ENCODE data around the gene GLIS1.

Gene GLIS1

DNA sequence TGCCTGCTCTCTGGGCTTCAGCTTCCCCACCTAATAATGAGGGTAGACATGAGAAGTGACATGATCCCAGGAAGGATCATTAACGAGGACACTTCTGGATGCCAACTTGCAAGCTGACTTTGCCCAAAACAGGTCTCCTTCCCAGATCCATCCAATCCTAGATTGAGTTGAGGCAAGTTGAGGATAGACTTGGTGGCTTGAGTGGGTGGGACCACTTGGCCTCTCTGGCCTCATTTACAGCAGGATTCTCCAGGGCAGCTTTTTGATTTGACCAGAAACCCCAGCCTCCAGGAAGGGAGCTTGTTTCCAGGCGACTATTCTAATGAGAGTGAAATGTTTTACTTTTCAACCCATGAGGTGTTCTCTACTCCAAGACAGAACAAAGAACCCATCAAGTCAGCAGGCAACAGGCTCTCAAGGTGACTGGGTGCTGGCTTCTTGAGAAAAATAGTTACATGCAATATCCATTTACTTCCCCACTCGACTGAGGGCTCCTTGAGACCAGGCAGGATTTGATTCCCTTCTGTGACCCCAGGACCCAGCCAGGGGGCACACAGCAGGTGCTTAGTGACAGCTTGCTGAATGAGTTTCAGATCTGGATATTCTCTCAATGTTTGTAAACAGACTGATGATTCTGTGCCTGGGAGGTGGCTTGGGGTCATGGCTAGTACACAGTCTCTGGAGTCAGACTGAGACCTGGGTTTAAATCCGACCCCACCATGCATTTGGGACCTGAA, 151.5 kb downstream of the GLIS1 start:
- no peak for DNase-seq (ENCODE audit: low spot score)
- no peak for TF ChIP-seq CTCF (IDR thresholded peaks at IDR 0.05; ENCODE audit: extremely low read depth, missing control alignments)

DNA sequence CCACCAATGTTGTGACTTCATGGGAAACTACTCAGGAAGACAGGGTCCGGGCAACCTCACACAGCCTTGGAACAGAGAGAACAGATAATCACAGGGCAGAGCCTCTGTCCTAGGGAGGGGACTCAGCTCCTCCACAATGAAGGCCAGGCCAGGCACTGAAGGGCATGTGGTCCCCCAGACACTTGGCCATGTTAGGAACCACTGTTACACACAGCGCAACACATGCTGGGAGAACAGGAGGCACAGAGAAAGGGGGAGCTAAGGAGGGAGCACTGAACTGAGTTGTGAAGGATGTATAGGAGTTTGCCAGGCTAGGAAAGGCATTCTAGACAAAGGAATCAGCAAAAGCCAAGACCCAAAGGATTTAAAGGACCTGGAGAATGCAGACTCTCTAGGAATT, 152.2 kb downstream of the GLIS1 start:
- DNase-seq (ENCODE audit: low spot score): no peak
- no peak for TF ChIP-seq CTCF (IDR thresholded peaks at IDR 0.05; ENCODE audit: extremely low read depth, missing control alignments)

DNA sequence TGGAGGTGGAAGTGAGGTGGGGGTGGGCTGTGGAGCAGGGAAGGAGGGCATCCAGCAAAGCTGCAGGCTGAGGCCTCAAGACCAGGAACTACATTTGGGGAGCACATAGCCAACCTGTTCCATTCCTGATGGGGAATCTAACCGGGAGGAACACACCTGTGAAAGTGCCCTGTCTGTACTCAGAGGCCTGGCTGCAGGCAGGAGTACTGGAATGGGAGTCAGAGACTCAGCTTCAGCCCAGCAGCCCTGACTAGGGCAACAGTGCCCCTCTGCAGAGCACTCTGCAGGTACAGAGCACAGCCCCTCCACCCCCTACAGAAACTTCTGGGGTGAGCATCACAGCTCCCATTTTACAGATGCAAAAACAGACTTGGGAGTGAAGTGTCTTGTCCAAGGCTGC, 153.4 kb downstream of the GLIS1 start:
- no peak for DNase-seq (ENCODE audit: low spot score)
- no peak for TF ChIP-seq CTCF (IDR thresholded peaks at IDR 0.05; ENCODE audit: extremely low read depth, missing control alignments)

DNA sequence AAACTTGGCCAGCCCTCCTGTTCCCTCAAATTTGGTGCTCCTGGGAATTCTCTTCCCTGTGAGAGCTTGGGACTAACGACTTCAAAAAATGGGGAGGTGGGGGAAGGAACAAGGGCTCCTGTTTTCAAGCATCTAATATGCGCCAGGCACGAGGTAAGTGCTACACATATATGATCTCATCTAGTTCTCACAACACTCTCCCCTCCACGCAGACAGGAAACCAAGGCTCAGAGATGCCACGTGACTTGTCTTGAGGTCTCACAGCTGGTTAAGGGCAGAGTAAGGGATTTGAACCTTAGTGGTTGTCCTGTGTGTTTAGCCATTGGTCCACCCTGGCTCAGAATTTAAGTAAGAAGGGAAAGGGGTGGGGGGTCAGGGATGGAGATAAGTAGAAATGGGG, 153.8 kb downstream of the GLIS1 start:
- no peak for TF ChIP-seq CTCF (IDR thresholded peaks at IDR 0.05; ENCODE audit: extremely low read depth, missing control alignments)
- DNase-seq (ENCODE audit: low spot score): no peak

DNA sequence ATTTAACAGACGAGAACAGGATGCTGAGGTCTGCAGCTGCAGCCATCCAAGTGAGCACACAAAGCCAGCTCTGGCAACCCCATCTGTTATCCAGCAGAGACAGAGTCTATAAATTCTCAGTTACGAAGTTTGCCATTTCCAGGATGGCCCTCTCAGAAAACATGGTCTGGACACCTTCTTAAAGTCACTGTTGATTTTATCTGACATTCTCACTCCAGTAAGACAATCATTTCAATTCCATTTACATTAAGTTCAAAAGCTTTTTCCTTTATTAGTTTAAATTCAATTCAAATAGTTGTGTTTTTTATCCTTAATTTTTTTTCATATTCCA, 154.2 kb downstream of the GLIS1 start:
- DNase-seq (ENCODE audit: low spot score): no peak
- no peak for TF ChIP-seq CTCF (IDR thresholded peaks at IDR 0.05; ENCODE audit: extremely low read depth, missing control alignments)

DNA sequence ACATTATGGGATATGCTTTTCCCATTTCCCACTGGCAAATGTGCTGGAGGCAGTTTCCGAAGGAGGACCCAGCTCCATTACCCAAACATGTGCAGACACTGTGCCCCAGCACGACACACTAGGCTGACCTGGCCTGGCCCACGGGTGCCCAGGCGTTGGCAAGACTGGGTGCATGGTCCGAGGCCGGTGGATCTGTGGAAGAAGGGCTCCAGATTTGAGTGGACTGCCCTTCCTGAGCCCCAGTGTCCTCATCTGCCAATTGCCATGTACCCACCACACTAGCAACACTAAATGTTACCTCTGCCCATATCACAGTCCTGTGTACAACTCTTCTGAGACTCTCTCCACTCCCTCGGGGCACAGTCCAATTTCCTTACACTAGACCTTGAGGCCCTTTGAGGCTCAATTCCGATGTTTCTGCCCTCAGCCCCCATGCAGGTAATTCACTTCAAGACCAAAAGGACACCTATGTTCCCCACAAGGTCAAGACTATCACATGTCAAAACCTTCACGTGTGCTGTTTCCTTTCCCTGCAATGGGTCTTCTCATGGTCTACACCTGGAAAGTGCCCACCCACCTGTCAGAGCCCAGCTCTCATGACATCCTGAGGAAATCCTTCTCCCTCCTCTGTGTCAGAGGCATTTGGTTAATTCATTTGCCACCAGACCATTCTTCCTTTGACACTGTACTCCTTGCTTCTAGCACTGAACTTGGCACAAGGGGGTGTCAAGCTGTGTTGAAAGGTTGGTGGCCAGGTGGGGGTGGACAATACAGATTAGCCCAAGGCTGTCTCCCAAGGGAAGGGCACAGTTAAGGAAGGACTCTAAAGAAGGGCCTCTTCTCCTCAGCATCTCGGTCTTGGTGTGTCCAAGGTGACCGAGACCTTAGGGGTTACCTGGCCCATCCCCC, 154.8 kb downstream of the GLIS1 start:
- no peak for DNase-seq (ENCODE audit: low spot score)
- no peak for TF ChIP-seq CTCF (IDR thresholded peaks at IDR 0.05; ENCODE audit: extremely low read depth, missing control alignments)

All from GM20000 (cell line).